Activated CD8-positive, alpha-beta memory T cell treated with anti-CD3 and anti-CD28 coated beads, Interleukin-2, amount 10 ng/mL, durations not matched to agents 7 days and 5 days (primary cell): ENCODE results near the gene KCTD14. TPM values are rescaled to one million over a fixed set of nuclear protein-coding genes. Genes with fewer than 3 reads are reported as not detected.
A peak's percentile ranks its signal among the peaks of the same experiment; 100 is the strongest.
"Not testable (repeated sequence)": the region's sequence is repeated elsewhere in the genome, so short reads cannot be mapped to it uniquely, and the experiment has no call there.

ENCODE experiments used
- ATAC-seq: fragments of 150-1000 bp; cut with Tn5 transposase; one replicate; pipeline ENCODE4 v1.10.0; 2021; ENCODE audit warnings: moderate library complexity
- CTCF ChIA-PET: fragments of 350-600 bp; sonication (Branson Sonifier 250); formaldehyde crosslinking; loops from one replicate; lab custom pipeline; 2021; ENCODE audit warnings: antibody characterized with exemption; lab: Charles Lee
- DNase-seq: peaks from one replicate; pipeline ENCODE4 v3.0.0-alpha.2; 2020
- H3K27ac Mint-ChIP-seq: one replicate; pipeline ENCODE4 v1.8.0; 2021; ENCODE audit warnings: mild to moderate bottlenecking, mixed read lengths
- H3K27me3 Mint-ChIP-seq: one replicate; pipeline ENCODE4 v1.8.0; 2021; ENCODE audit warnings: mixed read lengths
- H3K36me3 Mint-ChIP-seq: one replicate; pipeline ENCODE4 v1.8.0; 2021; ENCODE audit warnings: mild to moderate bottlenecking, mixed read lengths
- H3K4me1 Mint-ChIP-seq: one replicate; pipeline ENCODE4 v1.8.0; 2021; ENCODE audit warnings: mixed read lengths
- H3K4me3 Mint-ChIP-seq: one replicate; pipeline ENCODE4 v1.8.0; 2021; ENCODE audit warnings: mild to moderate bottlenecking, moderate library complexity, mixed read lengths
- H3K9me3 Mint-ChIP-seq: one replicate; pipeline ENCODE4 v1.8.0; 2022; ENCODE audit warnings: low read depth, mixed read lengths
- total RNA-seq, 2 experiments: library from RNA; stranded (reverse); gene quantifications; one replicate each; pipeline ENCODE4 v1.2.3, GENCODE V29; 2021

Gene KCTD14
- total RNA-seq, 2 experiments from 2014 or later = 0.18 to 0.23 TPM

DNA sequence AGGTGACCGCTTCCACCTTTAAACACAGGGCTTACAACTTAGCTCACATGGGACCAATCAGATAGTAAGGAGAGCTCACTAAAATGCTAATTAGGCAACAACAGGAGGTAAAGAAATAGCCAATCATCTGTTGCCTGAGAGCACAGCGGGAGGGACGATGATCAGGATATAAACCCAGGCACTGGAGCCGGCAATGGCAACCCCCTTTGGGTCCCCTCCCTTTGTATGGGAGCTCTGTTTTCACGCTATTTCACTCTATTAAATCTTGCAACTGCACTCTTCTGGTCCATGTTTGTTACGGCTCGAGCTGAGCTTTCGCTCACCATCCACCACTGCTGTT lies 18.3 kb upstream of the KCTD14 start:
- H3K27ac Mint-ChIP-seq, DNase-seq, H3K4me3 Mint-ChIP-seq, H3K9me3 Mint-ChIP-seq, CTCF ChIA-PET, ATAC-seq, H3K36me3 Mint-ChIP-seq, H3K27me3 Mint-ChIP-seq: not testable (repeated sequence)
- H3K4me1 Mint-ChIP-seq = peaks cover 19% of the 10 kb centered on the region

DNA sequence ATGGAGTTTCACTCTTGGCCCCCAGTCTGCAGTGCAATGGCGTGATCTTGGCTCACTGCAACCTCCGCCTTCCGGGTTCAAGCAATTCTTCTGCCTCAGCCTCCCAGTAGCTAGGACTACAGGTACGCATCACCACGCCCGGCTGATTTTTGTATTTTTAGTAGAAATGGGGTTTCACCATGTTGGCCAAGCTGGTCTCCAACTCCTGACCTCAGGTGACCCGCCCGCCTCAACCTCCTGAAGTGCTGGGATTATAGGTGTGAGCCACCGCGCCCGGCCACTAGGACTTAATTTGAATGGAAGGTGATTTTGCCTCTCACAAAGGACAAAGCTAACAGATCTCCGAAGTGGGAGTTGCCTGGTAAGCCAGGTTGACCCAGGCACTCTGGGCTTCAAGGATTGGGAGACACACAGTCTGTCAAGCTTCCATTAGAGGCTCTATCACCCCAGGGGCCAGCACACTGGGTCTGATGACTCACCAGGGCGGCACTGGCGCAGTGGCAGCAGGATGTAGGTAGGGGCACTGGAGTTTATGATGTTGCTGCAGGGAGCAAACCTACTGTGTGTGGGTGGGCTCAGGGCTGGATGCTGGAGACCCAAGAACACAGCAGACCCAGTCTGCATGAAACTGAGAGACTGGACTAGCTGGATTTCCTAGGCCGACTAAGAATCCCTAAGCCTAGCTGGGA lies 17.8 kb upstream of the KCTD14 start:
- Mint-ChIP-seq H3K9me3 (no peaks in the 10 kb centered on the region), H3K36me3 (no peaks in the 10 kb centered on the region), H3K27ac (no peak overlapping the region), H3K27me3 (no peaks in the 10 kb centered on the region), H3K4me1 (peaks cover 15% of the 10 kb centered on the region), H3K4me3 (no peak overlapping the region)
- CTCF ChIA-PET = no interaction called here
- ATAC-seq (no peak), DNase-seq (no peak)

DNA sequence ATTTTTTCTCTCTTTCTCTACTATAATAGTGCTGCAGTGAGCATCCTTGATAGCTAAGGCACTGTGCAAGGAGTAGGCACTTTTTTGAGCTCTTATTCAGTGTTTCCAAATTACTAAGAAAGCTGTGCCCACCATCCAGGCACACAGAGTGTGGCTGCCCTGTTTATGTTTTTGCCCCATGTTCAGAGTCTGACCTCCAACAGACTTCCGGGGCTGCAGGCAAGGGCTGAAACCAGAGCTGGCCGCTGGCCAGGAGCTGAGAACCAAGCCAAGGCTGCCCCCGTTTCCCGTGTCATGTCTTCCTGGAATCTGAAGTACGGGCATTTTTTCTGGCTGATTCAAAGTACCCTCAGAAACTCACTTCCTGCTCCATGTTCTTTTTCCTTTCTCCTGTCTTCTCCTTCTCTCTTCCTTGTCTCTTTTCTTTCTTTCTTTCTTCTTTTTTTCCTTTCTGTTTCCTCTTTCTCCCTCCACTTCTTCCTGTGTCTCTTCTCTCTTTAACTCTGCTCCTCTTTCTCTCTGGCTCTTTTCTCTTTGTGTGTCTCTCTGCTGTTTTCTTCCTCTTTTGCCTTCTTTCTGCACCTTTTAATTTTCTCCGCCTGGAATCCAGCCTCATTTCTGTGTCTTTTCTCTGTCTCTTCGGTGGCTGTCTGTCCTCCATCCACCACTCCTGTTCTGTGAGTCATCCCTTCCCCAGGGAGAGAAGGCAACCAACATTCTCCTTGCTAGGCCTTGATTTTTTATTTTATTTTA lies 17.0 kb upstream of the KCTD14 start:
- Mint-ChIP-seq H3K27ac (peak overlapping the region; percentile 91), H3K36me3 (no peaks in the 10 kb centered on the region), H3K9me3 (no peaks in the 10 kb centered on the region), H3K4me3 (peak overlapping the region; percentile 62), H3K27me3 (no peaks in the 10 kb centered on the region), H3K4me1 (peaks cover 10% of the 10 kb centered on the region)
- peak; percentile 66 for ATAC-seq
- peak; percentile 57 for DNase-seq
- CTCF ChIA-PET = interaction anchor here (1.0 kb wide), 1 partner anchor 41 kb away, joined by 4 read pairs; no protein-coding TSS in a partner anchor

DNA sequence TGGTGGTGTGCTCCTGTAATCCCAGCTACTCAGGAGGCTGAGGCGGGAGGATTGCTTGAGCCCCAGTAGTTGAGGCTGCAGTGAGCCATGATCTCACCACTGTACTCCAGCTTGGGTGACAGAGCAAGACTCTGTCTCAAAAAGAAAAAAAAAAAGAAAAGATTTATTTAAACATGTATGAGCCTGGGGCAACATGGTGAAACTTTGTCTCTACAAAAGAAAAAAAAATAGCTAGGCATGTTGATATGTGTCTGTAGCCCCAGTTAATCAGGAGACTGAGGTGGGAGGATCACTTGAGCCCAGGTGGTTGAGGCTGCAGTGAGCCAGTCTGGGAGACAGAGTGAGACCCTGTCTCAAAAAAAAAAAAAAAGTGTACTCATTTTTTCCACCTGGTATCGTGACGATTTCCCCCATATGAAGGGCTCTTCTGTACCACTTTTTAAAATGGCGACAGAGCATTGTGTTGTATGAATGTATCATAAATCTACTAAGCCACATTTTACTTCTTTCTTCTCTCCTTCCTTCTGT lies 16.4 kb upstream of the KCTD14 start:
- Mint-ChIP-seq H3K4me1 (peaks cover 13% of the 10 kb centered on the region), H3K9me3 (no peaks in the 10 kb centered on the region), H3K36me3 (no peaks in the 10 kb centered on the region), H3K4me3 (peak overlapping the region; percentile 62), H3K27me3 (no peaks in the 10 kb centered on the region), H3K27ac (peak overlapping the region; percentile 91)
- ATAC-seq = peak; percentile 20
- no peak for DNase-seq
- CTCF ChIA-PET = interaction anchor here (0.7 to 1.0 kb wide), 2 partner anchors 40 to 336 kb away, joined by 3 to 4 read pairs; no protein-coding TSS in a partner anchor

DNA sequence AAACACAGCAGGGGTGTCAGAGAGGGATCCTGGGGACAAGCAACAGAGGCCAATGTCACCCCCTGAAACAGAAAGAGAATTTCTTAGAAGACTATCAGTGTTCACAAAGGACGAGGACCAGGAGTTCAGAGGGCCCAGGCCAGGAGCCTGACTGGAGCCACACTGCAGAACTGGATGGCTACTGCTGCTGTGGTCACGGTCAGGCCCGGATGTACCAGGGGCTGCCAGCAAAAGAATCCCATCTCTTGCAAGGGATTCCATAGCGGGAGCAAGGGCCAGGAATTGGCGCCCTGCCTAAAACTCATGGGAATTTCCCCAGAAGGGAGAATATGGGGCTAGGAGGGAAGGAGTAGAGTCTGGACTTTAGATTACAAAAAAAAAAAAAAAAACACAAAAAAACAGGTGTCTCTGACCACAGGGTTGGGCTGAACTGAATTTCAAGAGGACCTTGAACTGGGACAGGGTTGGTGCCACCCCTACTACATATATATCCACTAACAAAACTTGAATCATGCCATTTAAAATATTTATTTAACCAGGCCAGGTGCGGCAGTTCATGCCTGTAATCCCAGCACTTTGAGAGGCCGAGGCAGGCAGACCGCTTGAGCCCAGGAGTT lies 15.7 kb upstream of the KCTD14 start:
- Mint-ChIP-seq H3K36me3 (no peaks in the 10 kb centered on the region), H3K9me3 (no peaks in the 10 kb centered on the region), H3K27me3 (no peaks in the 10 kb centered on the region), H3K27ac (no peak overlapping the region), H3K4me3 (no peak overlapping the region), H3K4me1 (peaks cover 14% of the 10 kb centered on the region)
- ATAC-seq = no peak
- CTCF ChIA-PET = interaction anchor here (0.7 kb wide), 1 partner anchor 336 kb away, joined by 3 read pairs; no protein-coding TSS in a partner anchor
- no peak for DNase-seq

DNA sequence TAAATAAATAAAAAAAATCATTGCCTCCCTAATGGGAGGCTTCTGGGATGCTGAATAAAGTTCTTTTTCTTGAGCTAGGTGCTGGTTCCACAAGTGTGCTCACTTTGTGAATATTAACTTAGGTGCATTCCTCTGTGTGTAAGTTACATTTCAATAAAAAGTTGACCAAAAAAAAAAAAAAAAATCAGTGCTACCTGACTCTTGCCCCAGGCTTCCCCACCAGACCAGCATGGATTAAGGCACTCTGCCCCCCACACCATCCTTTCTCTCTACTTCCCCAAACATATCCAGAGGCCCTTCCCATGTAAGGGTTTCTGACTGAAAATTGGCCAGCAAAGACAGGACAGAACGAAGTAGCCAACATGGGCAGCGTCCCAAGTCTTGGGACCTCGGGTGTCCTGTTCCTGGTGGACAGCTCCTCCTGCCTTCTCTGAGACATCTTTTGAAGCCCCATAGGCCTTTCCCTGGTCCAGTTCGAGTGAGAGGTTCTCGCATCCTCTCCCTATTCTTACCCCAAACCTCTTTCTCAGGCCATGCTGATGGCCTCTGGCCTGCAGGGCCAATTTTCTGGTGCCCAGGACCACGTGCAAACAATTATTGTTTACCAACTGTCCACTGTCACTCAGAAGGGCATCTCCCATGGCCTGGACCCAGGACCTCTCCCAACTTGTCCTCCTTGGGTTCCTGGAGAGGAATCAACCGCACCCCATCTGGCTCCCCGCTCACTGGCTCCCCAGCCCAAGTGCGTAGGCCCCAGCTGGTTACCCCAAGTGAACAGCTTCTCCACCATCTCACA lies 14.9 kb upstream of the KCTD14 start:
- CTCF ChIA-PET = interaction anchor here (0.5 to 2.0 kb wide), 3 partner anchors 8 to 28 kb away, joined by 3 to 5 read pairs (median 3); no protein-coding TSS in a partner anchor

DNA sequence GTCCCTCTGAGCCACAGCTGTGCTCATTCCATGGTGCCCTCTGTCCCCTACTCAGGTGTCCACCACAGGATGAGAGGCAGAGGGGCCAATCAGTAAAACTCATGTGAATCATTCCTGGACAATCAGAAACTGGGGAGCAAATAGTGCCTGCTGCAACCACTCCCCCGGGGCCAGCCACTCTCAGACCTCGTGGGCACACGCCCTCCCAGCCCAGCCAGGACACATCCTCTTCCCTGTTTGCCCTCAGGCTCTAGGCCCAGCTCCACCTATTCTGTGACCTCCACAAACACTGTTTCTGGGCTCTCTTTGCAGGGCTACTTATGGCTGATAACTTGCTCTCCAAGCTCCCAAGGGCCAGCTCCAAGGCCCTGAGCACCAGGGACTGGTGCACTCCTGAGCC lies 14.0 kb upstream of the KCTD14 start:
- Mint-ChIP-seq H3K4me1 (peaks cover 14% of the 10 kb centered on the region), H3K4me3 (no peak overlapping the region), H3K9me3 (no peaks in the 10 kb centered on the region), H3K27me3 (no peaks in the 10 kb centered on the region), H3K27ac (no peak overlapping the region), H3K36me3 (no peaks in the 10 kb centered on the region)
- ATAC-seq (no peak), DNase-seq (no peak)
- CTCF ChIA-PET = interaction anchor here (0.6 to 2.0 kb wide), 2 partner anchors 9 to 18 kb away, joined by 3 to 5 read pairs; no protein-coding TSS in a partner anchor

More for the DNA sequence above, 14.9 kb upstream of the KCTD14 start:
- DNase-seq (no peak), ATAC-seq (no peak)
- Mint-ChIP-seq H3K36me3 (no peaks in the 10 kb centered on the region), H3K27me3 (no peaks in the 10 kb centered on the region), H3K27ac (no peak overlapping the region), H3K9me3 (no peaks in the 10 kb centered on the region), H3K4me1 (peaks cover 14% of the 10 kb centered on the region), H3K4me3 (no peak overlapping the region)

DNA sequence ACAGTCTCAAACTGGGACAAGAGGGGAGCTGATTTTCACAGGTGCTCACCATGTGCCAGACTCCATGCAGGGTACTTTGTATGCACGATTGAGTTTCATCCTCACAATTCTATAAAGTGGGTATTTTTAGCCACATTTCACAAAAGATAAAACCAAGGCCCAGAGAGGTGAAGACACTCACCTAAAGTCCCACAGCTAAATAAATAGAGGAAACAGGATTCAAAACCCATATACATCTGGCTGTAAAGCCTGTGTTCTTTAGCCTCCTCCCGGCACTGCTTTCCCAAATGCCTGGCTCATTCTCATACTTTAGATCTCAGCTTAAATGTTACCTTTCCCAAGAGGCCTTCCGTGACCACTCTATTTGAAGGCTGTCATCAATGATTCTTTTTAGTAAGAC lies 13.2 kb upstream of the KCTD14 start:
- no peak for ATAC-seq
- no peaks in the 10 kb centered on the region for H3K36me3 Mint-ChIP-seq
- DNase-seq = no peak
- H3K9me3 Mint-ChIP-seq = no peaks in the 10 kb centered on the region
- no peak overlapping the region for H3K27ac Mint-ChIP-seq
- H3K4me1 Mint-ChIP-seq = peaks cover 14% of the 10 kb centered on the region
- H3K27me3 Mint-ChIP-seq = no peaks in the 10 kb centered on the region
- CTCF ChIA-PET = interaction anchor here (2.0 kb wide), 1 partner anchor 10 kb away, joined by 5 read pairs; no protein-coding TSS in a partner anchor
- H3K4me3 Mint-ChIP-seq = no peak overlapping the region

DNA sequence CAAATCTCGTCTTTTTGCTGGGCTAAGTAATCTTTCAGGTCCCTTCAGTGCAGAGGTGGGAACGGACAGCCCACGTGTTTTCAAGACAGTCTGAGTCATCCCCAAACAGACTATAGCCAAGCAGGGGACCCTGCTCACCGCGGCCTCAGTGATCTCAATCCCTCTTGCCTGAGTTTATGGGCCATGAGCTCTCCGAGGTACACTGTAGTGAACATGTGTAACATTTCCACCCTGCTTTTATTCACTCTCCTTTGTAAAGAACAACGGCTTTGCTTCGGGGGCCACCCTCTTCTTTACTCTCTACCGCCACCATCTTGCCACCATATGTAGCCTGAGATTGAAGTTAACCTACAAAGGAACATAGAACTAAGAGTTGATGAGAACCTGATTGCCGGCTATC lies 11.5 kb upstream of the KCTD14 start:
- Mint-ChIP-seq H3K4me1 (peaks cover 6% of the 10 kb centered on the region), H3K4me3 (no peak overlapping the region), H3K9me3 (no peaks in the 10 kb centered on the region), H3K27me3 (peaks cover 4% of the 10 kb centered on the region), H3K27ac (no peak overlapping the region), H3K36me3 (no peaks in the 10 kb centered on the region)
- DNase-seq (no peak), ATAC-seq (no peak)
- CTCF ChIA-PET = interaction anchor here (0.9 to 1.8 kb wide), 2 partner anchors 12 to 13 kb away, joined by 3 to 7 read pairs; no protein-coding TSS in a partner anchor

DNA sequence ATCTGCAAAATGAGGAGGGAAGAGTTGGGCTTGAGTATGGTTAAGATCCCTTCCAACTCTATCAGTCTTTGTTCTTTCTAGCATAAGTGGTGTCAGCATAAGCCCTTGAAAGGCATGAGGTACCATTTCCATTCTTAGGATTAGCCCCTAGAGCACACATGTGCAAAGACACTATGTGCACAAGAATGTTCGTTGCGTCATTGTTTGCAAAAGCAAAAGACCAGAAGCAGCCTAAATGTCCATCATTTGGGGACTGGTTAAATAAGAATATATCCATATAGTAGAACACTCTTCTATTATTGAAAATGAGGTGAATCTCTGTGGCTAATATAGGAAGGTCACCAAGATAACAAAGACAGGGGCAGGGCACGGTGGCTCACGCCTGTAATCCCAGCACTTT lies 10.0 kb upstream of the KCTD14 start:
- CTCF ChIA-PET = no interaction called here
- no peak overlapping the region for H3K27ac Mint-ChIP-seq
- H3K27me3 Mint-ChIP-seq = peaks cover 4% of the 10 kb centered on the region
- H3K36me3 Mint-ChIP-seq = no peaks in the 10 kb centered on the region
- H3K9me3 Mint-ChIP-seq = no peaks in the 10 kb centered on the region
- DNase-seq (no peak), ATAC-seq (no peak)
- H3K4me3 Mint-ChIP-seq = no peak overlapping the region
- peaks cover 4% of the 10 kb centered on the region for H3K4me1 Mint-ChIP-seq

DNA sequence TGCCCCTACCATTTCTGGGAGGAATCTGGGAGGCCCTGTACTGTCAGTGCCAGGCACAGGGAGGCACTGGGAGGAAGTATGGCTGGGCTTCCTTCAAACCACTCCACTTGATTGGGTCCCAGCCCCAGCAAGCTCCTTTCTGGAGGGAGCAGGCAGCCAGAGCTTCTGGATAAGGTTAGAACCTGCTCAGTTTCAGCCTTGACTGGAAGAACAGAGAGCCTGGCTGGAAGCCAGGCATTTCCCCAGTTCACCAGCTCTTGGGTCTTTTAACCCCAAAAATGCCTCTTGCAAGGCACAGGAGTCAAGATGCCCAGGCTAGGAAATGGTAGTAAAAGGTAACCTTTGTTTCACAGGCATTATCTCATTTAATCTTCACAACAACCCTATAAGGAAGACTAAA lies 9.0 kb upstream of the KCTD14 start:
- Mint-ChIP-seq H3K27ac (no peak overlapping the region), H3K4me1 (peaks cover 4% of the 10 kb centered on the region), H3K9me3 (no peaks in the 10 kb centered on the region), H3K27me3 (peaks cover 4% of the 10 kb centered on the region), H3K4me3 (no peak overlapping the region), H3K36me3 (no peaks in the 10 kb centered on the region)
- CTCF ChIA-PET = interaction anchor here (1.0 kb wide), 1 partner anchor 14 kb away, joined by 4 read pairs; no protein-coding TSS in a partner anchor
- no peak for ATAC-seq
- no peak for DNase-seq

DNA sequence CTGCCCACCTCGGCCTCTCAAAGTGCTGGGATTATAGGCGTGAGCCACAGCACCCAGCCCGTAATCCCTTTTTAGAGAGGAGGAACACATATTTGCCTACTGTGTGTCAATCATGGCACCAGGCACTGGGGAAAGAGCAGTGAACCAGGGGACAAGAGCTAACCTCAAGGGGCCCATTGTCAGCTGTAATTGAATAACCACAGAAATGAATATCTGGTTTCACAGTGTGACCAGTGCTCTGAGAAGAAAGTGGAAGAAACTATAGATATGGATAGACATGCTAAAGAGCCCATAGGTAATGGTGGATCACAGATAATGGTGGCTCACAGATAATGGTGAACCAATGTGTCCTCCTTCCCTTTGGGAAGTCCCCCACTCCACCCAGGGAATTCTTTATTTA lies 8.6 kb upstream of the KCTD14 start:
- no peaks in the 10 kb centered on the region for H3K36me3 Mint-ChIP-seq

More for the DNA sequence above, 8.6 kb upstream of the KCTD14 start:
- ATAC-seq (no peak), DNase-seq (no peak)
- Mint-ChIP-seq H3K4me1 (peaks cover 4% of the 10 kb centered on the region), H3K9me3 (no peaks in the 10 kb centered on the region), H3K4me3 (no peak overlapping the region), H3K27ac (no peak overlapping the region), H3K27me3 (peaks cover 4% of the 10 kb centered on the region)
- CTCF ChIA-PET = no interaction called here
